Heart left ventricle (tissue), 16 donors: ENCODE measurements around the gene ZDHHC14. TPM values are rescaled to one million over a fixed set of nuclear protein-coding genes. Genes with fewer than 3 reads are reported as not detected.

ENCODE experiments used
- ATAC-seq, 4 donors: fragments of 200-7000 bp; cut with Tn5 transposase; one replicate each; pipeline ENCODE4 v1.9.1; 2020 to 2022; ENCODE audit warnings: moderate library complexity in 4 of 4, mild to moderate bottlenecking in 3 of 4, moderate number of reproducible peaks in 1 of 4
- DNase-seq, 5 donors: peaks; one replicate each; pipeline ENCODE4 v3.0.0-alpha.2; 2020
- H3K27ac ChIP-seq, 12 donors: fragments of 200-600 bp; sonication (generic) in 4 of 12; one replicate each; pipeline versions ENCODE4 v1.5.0 to v1.8.0; 2016 to 2022; ENCODE audit warnings: mild to moderate bottlenecking in 2 of 12
- H3K27me3 ChIP-seq, 9 donors: fragments of 200-600 bp; sonication (generic) in 2 of 9; one replicate each; pipeline versions ENCODE4 v1.5.1 to v1.8.0; 2016 to 2022; ENCODE audit warnings: mild to moderate bottlenecking in 3 of 9
- H3K36me3 ChIP-seq, 9 donors: fragments of 200-600 bp; sonication (generic) in 2 of 9; one replicate each; pipeline versions ENCODE4 v1.5.0 to v1.8.0; 2018 to 2022; ENCODE audit warnings: mild to moderate bottlenecking in 2 of 9
- H3K4me1 ChIP-seq, 12 donors: fragments of 200-600 bp; sonication (generic) in 4 of 12; one replicate each; pipeline versions ENCODE4 v1.5.0 to v1.8.0; 2016 to 2022; ENCODE audit warnings: mild to moderate bottlenecking in 3 of 12
- H3K4me3 ChIP-seq, 12 donors: fragments of 200-600 bp; sonication (generic) in 4 of 12; one replicate each; pipeline versions ENCODE4 v1.5.0 to v1.8.0; 2017 to 2022; ENCODE audit warnings: mild to moderate bottlenecking in 9 of 12, moderate library complexity in 4 of 12
- H3K9me3 ChIP-seq, 12 donors: fragments of 200-600 bp; sonication (generic) in 4 of 12; one replicate each; pipeline versions ENCODE4 v1.5.0 to v1.8.0; 2016 to 2022; ENCODE audit warnings: mild to moderate bottlenecking in 1 of 12
- CTCF ChIP-seq, 12 donors: fragments of 200-600 bp; sonication (generic) in 4 of 12; IDR thresholded peaks; one replicate each; pipeline versions ENCODE4 v1.5.0 to v1.8.0; 2018 to 2022; ENCODE audit warnings: antibody characterized with exemption in 12 of 12, mild to moderate bottlenecking in 5 of 12
- POLR2A ChIP-seq, 2 donors: fragments of 450-650 bp; IDR thresholded peaks; one replicate each; pipeline ENCODE4 v1.6.1; 2017; ENCODE audit warnings: antibody characterized with exemption in 2 of 2, mild to moderate bottlenecking in 2 of 2, moderate library complexity in 2 of 2
- WGBS, 4 donors: extraction: QIAGEN DNeasy Blood & Tissue Kit in 2 of 4; methylation state at CpG; one replicate each; pipeline versions ENCODE4 v1.1.5 to v1.1.7; 2013 to 2018; 5-methylcytosine and 5-hydroxymethylcytosine counted together
- intact Hi-C, 10 donors: fragments of 100-400 bp; cut with DNase I; formaldehyde crosslinking; loops; one replicate each; pipeline versions ENCODE4 v1.11.1 to v1.14.2; 2022
- polyA plus RNA-seq, 2 donors: library from polyadenylated mRNA; stranded (reverse); fragments of 200-250 nt; gene quantifications; one replicate each; pipeline ENCODE4 v1.2.3, GENCODE V29; 2013
- total RNA-seq, 9 donors: library from RNA; depleted of rRNA in 2 of 9; stranded (reverse); fragments of >200 nt in 2 of 9; fragmentation: NEBNext Ultra II Directional in 3 of 9; extraction: Animal tissue kit (Norgen Biotek cat#: 25700) in 3 of 9; gene quantifications; one replicate each; pipeline versions ENCODE4 v1.1.0 to v1.2.4, GENCODE V29; 2016 to 2023
- donor health status: ischemic (EF 13 %, LVEDD 7.1; RV severe dilation, severe dysfunction).
- donor health status: healthy with polysubstance abuse.
- donor health status: DM: no; HTN: yes; CAD: no.
- donor health status: DM: no; HTN: no; CAD: no.
- donor health status: ischemic (EF 25% LVEDD 6.9; RV normal size, moderate dysfunction).
- donor health status: ischemic (EF 25% LVEDD 5.7; RV mildly dilated, moderate dysfunction).
- donor health status: healthy.
- donor health status: DM: yes; HTN: yes; CAD: no.
- donor health status: ischemic (EF 35%, LVEDD 5.7; RV mildly dilated, moderate dysfunction).
- donor health status: nonischemic (EF 11% LVEDD 7.7; RV severe dilation, severe dysfunction).
- donor health status: DM: yes; HTN: yes; CAD: no.
- donor health status: PGD.
- donor health status: ischemic (EF 29% LVEDD 5.4; RV normal size, mild dysfunction).
- donor health status: nonischemic (EF 23%, LVEDD 6.1; RV moderate dilation, normal function).

Gene ZDHHC14
- total and polyA plus RNA-seq, 11 donors = 7.0 to 25.8 (median 15.4) TPM

GRCh38 chr6:157625111-157625510 lies 244.1 kb downstream of the ZDHHC14 start:
- peaks cover 0 to 5% (median 0%) of the 10 kb centered on the region in 12 donors for H3K4me1 ChIP-seq
- ATAC-seq (no peak), DNase-seq (peak in 1 of 5 donors; percentile 39)
- H3K4me3 ChIP-seq = no peak overlapping the region
- H3K36me3 ChIP-seq = no peaks in the 10 kb centered on the region
- no peaks in the 10 kb centered on the region for H3K9me3 ChIP-seq
- no peaks in the 10 kb centered on the region for H3K27me3 ChIP-seq
- intact Hi-C loops = no loop called here
- H3K27ac ChIP-seq = no peak overlapping the region
- WGBS, 4 donors = 83 to 87% (median 85%) methylated on average over 7 of the region's 7 CpGs
- no peak for TF ChIP-seq POLR2A (IDR thresholded peaks at IDR 0.05)
- no peak for TF ChIP-seq CTCF (IDR thresholded peaks at IDR 0.05)

GRCh38 chr6:157625764-157626163 lies 244.8 kb downstream of the ZDHHC14 start:
- Histone ChIP-seq H3K27me3 (no peaks in the 10 kb centered on the region), H3K36me3 (no peaks in the 10 kb centered on the region), H3K27ac (no peak overlapping the region), H3K9me3 (no peaks in the 10 kb centered on the region), H3K4me1 (peaks cover 0 to 5% (median 0%) of the 10 kb centered on the region in 12 donors), H3K4me3 (peak overlapping the region in 1 of 12 donors; percentile 15)
- 73 to 87% (median 80%) methylated on average over 10 of the region's 10 CpGs for WGBS, 4 donors
- TF ChIP-seq POLR2A (IDR thresholded peaks at IDR 0.05) (no peak), CTCF (IDR thresholded peaks at IDR 0.05) (no peak)
- intact Hi-C loops = no loop called here
- no peak for DNase-seq
- ATAC-seq = no peak

DNA sequence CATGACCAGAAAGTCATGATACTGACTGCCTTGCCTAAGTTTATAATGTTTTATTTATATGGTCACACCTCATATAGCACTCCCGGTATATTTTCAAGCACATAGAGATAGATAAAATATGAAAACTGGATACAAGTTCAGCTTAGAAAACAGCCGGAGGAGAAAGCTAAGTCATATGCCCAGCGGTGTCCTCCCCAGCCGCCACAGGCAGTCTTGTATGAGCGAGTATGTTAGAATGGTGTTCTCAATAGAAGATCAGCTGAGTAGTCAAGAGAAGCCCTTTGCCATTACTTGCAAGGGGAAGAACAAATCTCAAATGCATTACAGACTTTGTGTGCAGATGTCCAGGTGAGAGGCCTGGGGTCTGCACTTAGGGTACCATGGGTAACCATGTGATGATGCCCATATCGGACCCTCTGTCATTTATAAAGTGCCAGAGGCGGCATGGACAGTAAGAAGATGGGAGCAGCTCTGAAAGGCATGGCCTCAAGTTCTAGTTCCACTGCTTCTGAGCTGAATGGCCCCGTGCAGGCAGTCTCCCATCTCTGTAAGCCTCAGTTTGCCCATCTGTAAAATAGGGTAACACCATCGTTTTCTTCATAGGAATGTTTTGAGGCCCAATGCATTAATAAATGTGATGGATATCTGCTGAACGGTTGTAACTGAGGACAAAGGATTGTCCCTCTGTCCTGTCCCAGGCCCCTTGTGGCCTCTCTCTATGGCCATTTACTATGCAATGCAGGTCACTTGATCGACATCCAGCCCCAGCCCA lies 246.4 kb downstream of the ZDHHC14 start:
- H3K36me3 ChIP-seq = no peaks in the 10 kb centered on the region
- TF ChIP-seq POLR2A (IDR thresholded peaks at IDR 0.05) = no peak
- no peak for TF ChIP-seq CTCF (IDR thresholded peaks at IDR 0.05)
- DNase-seq = no peak
- peaks cover 0 to 5% (median 0%) of the 10 kb centered on the region in 12 donors for H3K4me1 ChIP-seq
- H3K27ac ChIP-seq = no peak overlapping the region
- intact Hi-C loops = no loop called here
- 86 to 96% (median 93%) methylated on average over 11 of the region's 11 CpGs for WGBS, 4 donors
- no peak overlapping the region for H3K4me3 ChIP-seq
- ATAC-seq = no peak
- H3K9me3 ChIP-seq = no peaks in the 10 kb centered on the region
- H3K27me3 ChIP-seq = no peaks in the 10 kb centered on the region

GRCh38 chr6:157628463-157628862 lies 247.5 kb downstream of the ZDHHC14 start:
- intact Hi-C loops = no loop called here
- 93 to 96% (median 95%) methylated on average over 11 of the region's 11 CpGs for WGBS, 4 donors

More at GRCh38 chr6:157628463-157628862, 247.5 kb downstream of the ZDHHC14 start:
- Histone ChIP-seq H3K9me3 (no peaks in the 10 kb centered on the region), H3K4me3 (no peak overlapping the region), H3K4me1 (peaks cover 0 to 5% (median 0%) of the 10 kb centered on the region in 12 donors), H3K36me3 (peaks cover 0 to 8% (median 0%) of the 10 kb centered on the region in 9 donors), H3K27ac (no peak overlapping the region), H3K27me3 (no peaks in the 10 kb centered on the region)
- no peak for ATAC-seq
- DNase-seq = no peak
- TF ChIP-seq POLR2A (IDR thresholded peaks at IDR 0.05) (no peak), CTCF (IDR thresholded peaks at IDR 0.05) (no peak)
